Kidney (tissue), 14 donors: ENCODE measurements around the gene KCNJ11. TPM values are rescaled to one million over a fixed set of nuclear protein-coding genes. Genes with fewer than 3 reads are reported as not detected.

ENCODE experiments used
- DNase-seq, 5 donors: peaks; one replicate each; pipeline ENCODE4 v3.0.0-alpha.2; 2013 to 2020
- FAIRE-seq: peaks from 2 replicates; lab custom pipeline; 2012; peaks lifted over from hg19 to GRCh38; lab: Jason Lieb, UNC
- H3K27ac ChIP-seq, 2 donors: one replicate each; pipeline ENCODE4 v1.7.0; 2013; ENCODE audit warnings: low read depth in 2 of 2, low read length in 2 of 2, inconsistent platforms in 1 of 2
- H3K27me3 ChIP-seq: one replicate; pipeline ENCODE4 v1.7.1; 2013; ENCODE audit warnings: low read length, inconsistent platforms; ENCODE audit not compliant: control insufficient read depth, insufficient read depth
- H3K36me3 ChIP-seq, 3 donors: one replicate each; pipeline versions ENCODE4 v1.7.0 to v1.7.1; 2013; ENCODE audit warnings: low read length in 3 of 3, control low read depth in 1 of 3, inconsistent platforms in 1 of 3; ENCODE audit not compliant: insufficient read depth in 3 of 3, control insufficient read depth in 2 of 3
- H3K4me1 ChIP-seq, 3 donors: one replicate each; pipeline versions ENCODE4 v1.7.0 to v1.7.1; 2013; ENCODE audit warnings: low read length in 3 of 3, inconsistent platforms in 1 of 3, low read depth in 1 of 3; ENCODE audit not compliant: control insufficient read depth in 2 of 3, insufficient read depth in 2 of 3
- H3K4me3 ChIP-seq, 3 donors: one replicate each; pipeline versions ENCODE4 v1.7.0 to v1.8.1; 2013; ENCODE audit warnings: low read length in 3 of 3, control low read depth in 1 of 3, inconsistent platforms in 1 of 3
- H3K9ac ChIP-seq, 3 donors: one replicate each; pipeline versions ENCODE4 v1.7.0 to v1.7.1; 2013; ENCODE audit warnings: low read length in 3 of 3, control low read depth in 1 of 3, inconsistent platforms in 1 of 3
- H3K9me3 ChIP-seq, 3 donors: one replicate each; pipeline versions ENCODE4 v1.7.0 to v1.7.1; 2013; ENCODE audit warnings: low read length in 3 of 3, control low read depth in 1 of 3, inconsistent platforms in 1 of 3; ENCODE audit not compliant: control insufficient read depth in 2 of 3, insufficient read depth in 1 of 3
- CTCF ChIP-seq: IDR thresholded peaks from 3 replicates; pipeline ENCODE4 v1.5.1; 2012; ENCODE audit warnings: mild to moderate bottlenecking, moderate library complexity, borderline replicate concordance; ENCODE audit not compliant: insufficient read depth; ENCODE audit errors: extremely low read depth
- intact Hi-C: fragments of 100-400 bp; cut with DNase I; formaldehyde crosslinking; loops from one replicate; pipeline ENCODE4 v1.11.1; 2022
- polyA plus RNA-seq: library from polyadenylated mRNA; stranded (reverse); fragments of 350-450 nt; fragmentation: Illumina TruSeq; extraction: RNeasy Lipid Tissue Mini Kit (QIAGEN cat#74804); gene quantifications from one replicate; pipeline ENCODE4 v1.2.3, GENCODE V29; 2014; ENCODE audit warnings: low read depth, low replicate concordance; ENCODE audit not compliant: insufficient read depth
- total RNA-seq: library from RNA; stranded (reverse); fragmentation: NEBNext Ultra II Directional; extraction: Animal tissue kit (Norgen Biotek cat#: 25700); gene quantifications from one replicate; pipeline ENCODE4 v1.2.1, GENCODE V29; 2021
- donor health status: control.
- donor health status: control.
- donor health status: control.
- donor health status: control.
- donor health status: control.
- donor health status: DM: yes; HTN: yes; CAD: no.
- donor health status: Normal renal cell carcinoma (clear cell type).

KCNJ11 gene
- total and polyA plus RNA-seq, 2 donors from 2014 or later, result 3.6 to 4.8 TPM

GRCh38 chr11:17376493-17376892, 12.0 kb downstream of the KCNJ11 start:
- H3K27me3 ChIP-seq, result no peaks in the 10 kb centered on the region
- no peak overlapping the region for H3K4me3 ChIP-seq
- DNase-seq (no peak), FAIRE-seq (no peak)
- H3K4me1 ChIP-seq, result no peaks in the 10 kb centered on the region
- peaks cover 0 to 27% (median 22%) of the 10 kb centered on the region in 3 donors for H3K36me3 ChIP-seq
- TF ChIP-seq CTCF, result no peak
- no peak overlapping the region for H3K27ac ChIP-seq
- intact Hi-C loops, result no loop called here
- peaks cover 0 to 18% (median 11%) of the 10 kb centered on the region in 3 donors for H3K9me3 ChIP-seq
- H3K9ac ChIP-seq, result no peak overlapping the region

GRCh38 chr11:17375547-17375946, 12.9 kb downstream of the KCNJ11 start:
- H3K27ac ChIP-seq, result no peak overlapping the region
- TF ChIP-seq CTCF, result no peak
- FAIRE-seq, result no peak
- intact Hi-C loops, result no loop called here
- peaks cover 0 to 27% (median 20%) of the 10 kb centered on the region in 3 donors for H3K9me3 ChIP-seq
- H3K36me3 ChIP-seq, result peaks cover 0 to 35% (median 25%) of the 10 kb centered on the region in 3 donors
- DNase-seq, result no peak
- H3K27me3 ChIP-seq, result no peaks in the 10 kb centered on the region
- no peaks in the 10 kb centered on the region for H3K4me1 ChIP-seq
- no peak overlapping the region for H3K9ac ChIP-seq
- H3K4me3 ChIP-seq, result no peak overlapping the region

GRCh38 chr11:17371614-17372013, 16.8 kb downstream of the KCNJ11 start:
- no peak overlapping the region for H3K9ac ChIP-seq
- peaks cover 2 to 48% (median 25%) of the 10 kb centered on the region in 3 donors for H3K9me3 ChIP-seq
- DNase-seq (no peak), FAIRE-seq (no peak)
- TF ChIP-seq CTCF, result no peak
- H3K36me3 ChIP-seq, result peaks cover 0 to 65% (median 46%) of the 10 kb centered on the region in 3 donors
- no peak overlapping the region for H3K4me3 ChIP-seq
- no peak overlapping the region for H3K27ac ChIP-seq
- intact Hi-C loops, result no loop called here
- H3K27me3 ChIP-seq, result no peaks in the 10 kb centered on the region
- no peaks in the 10 kb centered on the region for H3K4me1 ChIP-seq

- Histone ChIP-seq H3K9ac (no peak overlapping the region), H3K27ac (no peak overlapping the region), H3K36me3 (peaks cover 0 to 73% (median 48%) of the 10 kb centered on the region in 3 donors), H3K9me3 (peaks cover 2 to 48% (median 25%) of the 10 kb centered on the region in 3 donors), H3K4me3 (no peak overlapping the region), H3K4me1 (no peaks in the 10 kb centered on the region), H3K27me3 (no peaks in the 10 kb centered on the region)
- intact Hi-C loops, result no loop called here
- no peak for FAIRE-seq
- no peak for DNase-seq
- no peak for TF ChIP-seq CTCF
Observed at GRCh38 chr11:17369684-17370243, 18.7 kb downstream of the KCNJ11 start.
